ENCODE measurements around the gene HSPA12B. TPM values are rescaled to one million over a fixed set of nuclear protein-coding genes. Genes with fewer than 3 reads are reported as not detected.

Gene HSPA12B
- polyA plus RNA-seq, 1 experiment: 0.05 TPM

GRCh38 chr20:3711484-3711941 lies 21.0 kb upstream of the HSPA12B start:
- CTCF ChIA-PET: interaction anchor here (0.7 to 2.7 kb wide), 25 partner anchors 8 to 256 kb away, joined by 3 to 110 read pairs (median 5); partner anchors contain the start of genes ADAM33, CENPB, HSPA12B and SPEF1
- Histone ChIP-seq H3K27me3 (ENCODE audit: control insufficient read depth, insufficient read depth, low read length) (peaks cover 10% of the 10 kb centered on the region), H3K27ac (ENCODE audit: low read depth, low read length) (no peak overlapping the region), H3K9me3 (ENCODE audit: control insufficient read depth, insufficient read depth, low read length) (no peaks in the 10 kb centered on the region; the same call in 1 of the 2 replicates), H3K4me3 (ENCODE audit: low read depth, low read length) (no peak overlapping the region)
- POLR2A ChIA-PET: interaction anchor here (0.6 to 1.5 kb wide), 4 partner anchors 30 to 51 kb away, joined by 3 to 4 read pairs (median 4); partner anchors contain the start of gene ADAM33
- no peak for DNase-seq (ENCODE audit: low read depth, low spot score)
- TF ChIP-seq, protein P1, sequence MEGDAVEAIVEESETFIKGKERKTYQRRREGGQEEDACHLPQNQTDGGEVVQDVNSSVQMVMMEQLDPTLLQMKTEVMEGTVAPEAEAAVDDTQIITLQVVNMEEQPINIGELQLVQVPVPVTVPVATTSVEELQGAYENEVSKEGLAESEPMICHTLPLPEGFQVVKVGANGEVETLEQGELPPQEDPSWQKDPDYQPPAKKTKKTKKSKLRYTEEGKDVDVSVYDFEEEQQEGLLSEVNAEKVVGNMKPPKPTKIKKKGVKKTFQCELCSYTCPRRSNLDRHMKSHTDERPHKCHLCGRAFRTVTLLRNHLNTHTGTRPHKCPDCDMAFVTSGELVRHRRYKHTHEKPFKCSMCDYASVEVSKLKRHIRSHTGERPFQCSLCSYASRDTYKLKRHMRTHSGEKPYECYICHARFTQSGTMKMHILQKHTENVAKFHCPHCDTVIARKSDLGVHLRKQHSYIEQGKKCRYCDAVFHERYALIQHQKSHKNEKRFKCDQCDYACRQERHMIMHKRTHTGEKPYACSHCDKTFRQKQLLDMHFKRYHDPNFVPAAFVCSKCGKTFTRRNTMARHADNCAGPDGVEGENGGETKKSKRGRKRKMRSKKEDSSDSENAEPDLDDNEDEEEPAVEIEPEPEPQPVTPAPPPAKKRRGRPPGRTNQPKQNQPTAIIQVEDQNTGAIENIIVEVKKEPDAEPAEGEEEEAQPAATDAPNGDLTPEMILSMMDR (IDR thresholded peaks at IDR 0.05; ENCODE audit: low read depth, low read length): no peak

DNA sequence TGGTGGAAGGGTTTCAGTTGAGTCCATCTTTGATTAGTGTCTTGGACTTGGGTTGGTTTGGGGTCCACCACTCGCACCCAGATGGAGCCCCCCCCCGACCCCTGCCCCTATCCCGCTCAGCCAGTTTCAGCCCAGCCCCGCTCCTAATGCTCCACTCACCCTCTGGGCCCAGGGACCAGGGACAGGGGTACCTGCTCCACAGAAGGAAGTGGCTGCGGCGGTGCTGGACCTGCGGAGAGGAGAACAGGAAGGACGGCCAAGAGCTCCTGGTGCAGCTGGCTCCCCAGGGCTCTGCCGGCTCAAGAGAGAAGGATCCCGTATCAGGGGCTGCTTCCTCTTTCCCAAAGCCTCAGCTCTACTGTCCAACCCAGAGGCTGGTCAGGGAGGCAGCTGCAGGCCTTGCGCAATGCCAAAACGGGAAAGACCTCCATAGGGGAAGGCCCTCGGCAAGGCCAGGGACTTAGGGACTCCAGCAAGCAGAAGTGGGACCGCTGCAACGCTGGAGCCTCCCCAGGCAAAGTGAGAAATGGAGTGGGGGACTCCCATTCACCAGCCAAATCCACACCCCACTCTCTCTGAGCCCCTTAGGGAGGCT lies 20.1 kb upstream of the HSPA12B start, which contains the start of gene SIGLEC1:
TSS of gene SIGLEC1 (minus strand) at position 322 of the 595 bp plus-strand sequence. CDS start 5,472 bp downstream, outside the sequence.
- no peaks in the 10 kb centered on the region for H3K9me3 ChIP-seq (ENCODE audit: control insufficient read depth, insufficient read depth, low read length)
- DNase-seq (ENCODE audit: low read depth, low spot score): no peak
- peaks cover 6% of the 10 kb centered on the region for H3K27me3 ChIP-seq (ENCODE audit: control insufficient read depth, insufficient read depth, low read length)
- POLR2A ChIA-PET: no interaction called here
- CTCF ChIA-PET: interaction anchor here (0.7 to 1.5 kb wide), 2 partner anchors 36 to 43 kb away, joined by 4 to 6 read pairs; no protein-coding TSS in a partner anchor
- no peak within 1 kb of the TSS for H3K27ac ChIP-seq (ENCODE audit: low read depth, low read length)
- TF ChIP-seq, protein P1 (IDR thresholded peaks at IDR 0.05; ENCODE audit: low read depth, low read length): no peak
- no peak within 1 kb of the TSS for H3K4me3 ChIP-seq (ENCODE audit: low read depth, low read length)

GRCh38 chr20:3714092-3714491 lies 18.4 kb upstream of the HSPA12B start:
- H3K27ac ChIP-seq (ENCODE audit: low read depth, low read length): no peak overlapping the region
- POLR2A ChIA-PET: no interaction called here
- no peak overlapping the region for H3K4me3 ChIP-seq (ENCODE audit: low read depth, low read length)
- peaks cover 3% of the 10 kb centered on the region for H3K27me3 ChIP-seq (ENCODE audit: control insufficient read depth, insufficient read depth, low read length)
- TF ChIP-seq, protein P1 (IDR thresholded peaks at IDR 0.05; ENCODE audit: low read depth, low read length): no peak
- no peaks in the 10 kb centered on the region for H3K9me3 ChIP-seq (ENCODE audit: control insufficient read depth, insufficient read depth, low read length)
- CTCF ChIA-PET: interaction anchor here (1.5 kb wide), 1 partner anchor 37 kb away, joined by 6 read pairs; no protein-coding TSS in a partner anchor
- no peak for DNase-seq (ENCODE audit: low read depth, low spot score)

DNA sequence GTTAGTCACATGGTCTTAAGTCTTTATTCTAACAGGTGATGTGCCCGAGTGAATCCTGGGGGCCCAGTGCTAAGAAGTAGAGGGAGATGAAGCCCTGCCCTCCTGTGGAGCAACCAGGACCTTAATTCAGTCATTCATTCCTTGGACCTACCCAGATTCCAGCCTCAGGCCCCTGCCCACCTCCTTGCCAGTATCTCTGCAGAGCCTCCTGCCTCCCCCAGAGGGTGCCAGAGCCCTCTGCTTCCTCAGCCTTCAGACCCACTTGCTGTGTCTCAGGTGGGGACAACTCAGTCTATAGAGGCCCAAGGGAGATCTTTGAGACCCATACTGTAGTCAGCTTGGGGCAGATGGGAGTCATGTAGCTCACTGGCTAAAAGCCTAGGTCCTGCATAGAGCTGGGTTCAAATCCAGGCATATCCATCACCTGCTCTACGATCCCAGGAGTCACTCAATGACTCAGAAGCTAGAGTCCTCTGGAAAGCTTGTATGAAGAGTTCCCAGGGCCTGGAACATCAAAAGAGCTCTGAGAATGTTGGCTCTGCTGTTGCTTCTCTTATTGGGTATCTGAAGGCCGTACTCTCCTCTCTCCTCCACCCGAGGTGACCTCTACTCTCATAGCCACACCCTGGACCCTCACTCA lies 16.2 kb upstream of the HSPA12B start:
- no peak for DNase-seq (ENCODE audit: low read depth, low spot score)
- TF ChIP-seq, protein P1 (IDR thresholded peaks at IDR 0.05; ENCODE audit: low read depth, low read length): peak; percentile 87
- peaks cover 9% of the 10 kb centered on the region for H3K27me3 ChIP-seq (ENCODE audit: control insufficient read depth, insufficient read depth, low read length)
- ChIA-PET CTCF (interaction anchor here (0.5 to 1.9 kb wide), 23 partner anchors 8 to 496 kb away, joined by 3 to 26 read pairs (median 5); partner anchors contain the start of genes ADISSP, AP5S1 and SPEF1), POLR2A (no interaction called here)
- H3K27ac ChIP-seq (ENCODE audit: low read depth, low read length): no peak overlapping the region
- H3K9me3 ChIP-seq (ENCODE audit: control insufficient read depth, insufficient read depth, low read length): no peaks in the 10 kb centered on the region
- H3K4me3 ChIP-seq (ENCODE audit: low read depth, low read length): no peak overlapping the region
